HepG2 (cell line): ENCODE measurements around the gene MAP3K4.

ENCODE experiments used
- BCL3 ChIP-seq: sonication (generic); formaldehyde crosslinking; IDR thresholded peaks from 2 replicates; pipeline ENCODE4 v1.5.1; 2020; ENCODE audit warnings: mild to moderate bottlenecking, missing genetic modification reagents, moderate library complexity
- EP300 ChIP-seq, 3 experiments: sonication (generic) in 1 of 3; formaldehyde crosslinking in 1 of 3; IDR thresholded peaks; 2 replicates each; pipeline versions ENCODE4 v1.5.1 to v1.6.1; 2011 to 2020; ENCODE audit warnings: low read depth in 2 of 3, low read length in 2 of 3, borderline replicate concordance in 1 of 3, improper control_type of control experiment in 1 of 3, mild to moderate bottlenecking in 1 of 3, missing genetic modification reagents in 1 of 3, moderate library complexity in 1 of 3
- SALL2 ChIP-seq: sonication (generic); formaldehyde crosslinking; IDR thresholded peaks from 2 replicates; pipeline ENCODE4 v1.8.1; 2023; ENCODE audit warnings: mild to moderate bottlenecking, missing genetic modification reagents, inconsistent platforms
- ZNF660 ChIP-seq: sonication (generic); formaldehyde crosslinking; IDR thresholded peaks from 2 replicates; pipeline ENCODE4 v1.5.1; 2020; ENCODE audit warnings: mild to moderate bottlenecking, low read depth, missing genetic modification reagents, borderline replicate concordance
- TF ChIP-seq, protein P1 (sequence below): sonication (generic); formaldehyde crosslinking; IDR thresholded peaks from 2 replicates; pipeline ENCODE4 v1.5.0; 2020; ENCODE audit warnings: mild to moderate bottlenecking, missing genetic modification reagents, moderate library complexity
- TF ChIP-seq, protein P2 (sequence below): IDR thresholded peaks from 2 replicates; pipeline ENCODE4 v1.6.1; 2012; ENCODE audit warnings: low read length, improper control_type of control experiment

GRCh38 chr6:161132384-161132783 lies 140.8 kb downstream of the MAP3K4 start:
- TF ChIP-seq, protein P1, sequence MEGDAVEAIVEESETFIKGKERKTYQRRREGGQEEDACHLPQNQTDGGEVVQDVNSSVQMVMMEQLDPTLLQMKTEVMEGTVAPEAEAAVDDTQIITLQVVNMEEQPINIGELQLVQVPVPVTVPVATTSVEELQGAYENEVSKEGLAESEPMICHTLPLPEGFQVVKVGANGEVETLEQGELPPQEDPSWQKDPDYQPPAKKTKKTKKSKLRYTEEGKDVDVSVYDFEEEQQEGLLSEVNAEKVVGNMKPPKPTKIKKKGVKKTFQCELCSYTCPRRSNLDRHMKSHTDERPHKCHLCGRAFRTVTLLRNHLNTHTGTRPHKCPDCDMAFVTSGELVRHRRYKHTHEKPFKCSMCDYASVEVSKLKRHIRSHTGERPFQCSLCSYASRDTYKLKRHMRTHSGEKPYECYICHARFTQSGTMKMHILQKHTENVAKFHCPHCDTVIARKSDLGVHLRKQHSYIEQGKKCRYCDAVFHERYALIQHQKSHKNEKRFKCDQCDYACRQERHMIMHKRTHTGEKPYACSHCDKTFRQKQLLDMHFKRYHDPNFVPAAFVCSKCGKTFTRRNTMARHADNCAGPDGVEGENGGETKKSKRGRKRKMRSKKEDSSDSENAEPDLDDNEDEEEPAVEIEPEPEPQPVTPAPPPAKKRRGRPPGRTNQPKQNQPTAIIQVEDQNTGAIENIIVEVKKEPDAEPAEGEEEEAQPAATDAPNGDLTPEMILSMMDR (CRISPR knock-in tag), result no peak
- TF ChIP-seq BCL3 (CRISPR knock-in tag) (no peak), SALL2 (CRISPR knock-in tag) (no peak), ZNF660 (CRISPR knock-in tag) (no peak), EP300 (IDR thresholded peaks at IDR 0.05; ENCODE audit: low read depth in 2 of 2, low read length in 2 of 2) (no peak), EP300 (CRISPR knock-in tag; IDR thresholded peaks at IDR 0.05; ENCODE audit: borderline replicate concordance) (no peak)
- TF ChIP-seq, protein P2, sequence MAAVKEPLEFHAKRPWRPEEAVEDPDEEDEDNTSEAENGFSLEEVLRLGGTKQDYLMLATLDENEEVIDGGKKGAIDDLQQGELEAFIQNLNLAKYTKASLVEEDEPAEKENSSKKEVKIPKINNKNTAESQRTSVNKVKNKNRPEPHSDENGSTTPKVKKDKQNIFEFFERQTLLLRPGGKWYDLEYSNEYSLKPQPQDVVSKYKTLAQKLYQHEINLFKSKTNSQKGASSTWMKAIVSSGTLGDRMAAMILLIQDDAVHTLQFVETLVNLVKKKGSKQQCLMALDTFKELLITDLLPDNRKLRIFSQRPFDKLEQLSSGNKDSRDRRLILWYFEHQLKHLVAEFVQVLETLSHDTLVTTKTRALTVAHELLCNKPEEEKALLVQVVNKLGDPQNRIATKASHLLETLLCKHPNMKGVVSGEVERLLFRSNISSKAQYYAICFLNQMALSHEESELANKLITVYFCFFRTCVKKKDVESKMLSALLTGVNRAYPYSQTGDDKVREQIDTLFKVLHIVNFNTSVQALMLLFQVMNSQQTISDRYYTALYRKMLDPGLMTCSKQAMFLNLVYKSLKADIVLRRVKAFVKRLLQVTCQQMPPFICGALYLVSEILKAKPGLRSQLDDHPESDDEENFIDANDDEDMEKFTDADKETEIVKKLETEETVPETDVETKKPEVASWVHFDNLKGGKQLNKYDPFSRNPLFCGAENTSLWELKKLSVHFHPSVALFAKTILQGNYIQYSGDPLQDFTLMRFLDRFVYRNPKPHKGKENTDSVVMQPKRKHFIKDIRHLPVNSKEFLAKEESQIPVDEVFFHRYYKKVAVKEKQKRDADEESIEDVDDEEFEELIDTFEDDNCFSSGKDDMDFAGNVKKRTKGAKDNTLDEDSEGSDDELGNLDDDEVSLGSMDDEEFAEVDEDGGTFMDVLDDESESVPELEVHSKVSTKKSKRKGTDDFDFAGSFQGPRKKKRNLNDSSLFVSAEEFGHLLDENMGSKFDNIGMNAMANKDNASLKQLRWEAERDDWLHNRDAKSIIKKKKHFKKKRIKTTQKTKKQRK, result no peak
